Measurements from ENCODE around the gene ZFX.
A peak's percentile ranks its signal among the peaks of the same experiment; 100 is the strongest.
"Not testable (repeated sequence)": the region's sequence is repeated elsewhere in the genome, so short reads cannot be mapped to it uniquely, and the experiment has no call there.

The ZFX gene

GRCh38 chrX:24149351-24150050 lies at the start of gene ZFX:
Gene ZFX (plus strand): TSS chrX:24149729. CDS start chrX:24172743, 23,014 bp downstream.
- DNase-seq (ENCODE audit: low read depth, low spot score), result peak; percentile 55

GRCh38 chrX:24100713-24101112 lies 48.8 kb upstream of the ZFX start:
- DNase-seq (ENCODE audit: low read depth, low spot score), result no peak

- no peak for DNase-seq (ENCODE audit: low read depth, low spot score)
These were observed 39.5 kb upstream of the ZFX start for GRCh38 chrX:24110069-24110468.

GRCh38 chrX:24113181-24113580 lies 36.3 kb upstream of the ZFX start:
- no peak for DNase-seq (ENCODE audit: low read depth, low spot score)

- DNase-seq (ENCODE audit: low read depth, low spot score), result no peak
These were observed 32.3 kb upstream of the ZFX start for GRCh38 chrX:24117258-24117657.

- DNase-seq (ENCODE audit: low read depth, low spot score), result no peak
These were observed 25.2 kb upstream of the ZFX start for GRCh38 chrX:24124244-24124799.

GRCh38 chrX:24125028-24125612 lies 24.4 kb upstream of the ZFX start:
- DNase-seq (ENCODE audit: low read depth, low spot score), result peak; percentile 60

- DNase-seq (ENCODE audit: low read depth, low spot score), result no peak
These were observed 18.1 kb upstream of the ZFX start for GRCh38 chrX:24131476-24131875.

- no peak for DNase-seq (ENCODE audit: low read depth, low spot score)
These were observed 16.2 kb upstream of the ZFX start for GRCh38 chrX:24133312-24133711.

GRCh38 chrX:24135768-24136167 lies 13.8 kb upstream of the ZFX start:
- DNase-seq (ENCODE audit: low read depth, low spot score), result not testable (repeated sequence)

GRCh38 chrX:24137192-24137591 lies 12.3 kb upstream of the ZFX start:
- DNase-seq (ENCODE audit: low read depth, low spot score), result no peak

- DNase-seq (ENCODE audit: low read depth, low spot score), result not testable (repeated sequence)
These were observed 5.5 kb upstream of the ZFX start for GRCh38 chrX:24143982-24144381.

GRCh38 chrX:24144528-24144927 lies 5.0 kb upstream of the ZFX start:
- no peak for DNase-seq (ENCODE audit: low read depth, low spot score)

- DNase-seq (ENCODE audit: low read depth, low spot score), result no peak
These were observed 4.0 kb upstream of the ZFX start for GRCh38 chrX:24145303-24146186.

- DNase-seq (ENCODE audit: low read depth, low spot score), result no peak
These were observed 3.1 kb upstream of the ZFX start for GRCh38 chrX:24146283-24146949.

GRCh38 chrX:24147165-24147564 lies 2.4 kb upstream of the ZFX start:
- DNase-seq (ENCODE audit: low read depth, low spot score), result no peak

- DNase-seq (ENCODE audit: low read depth, low spot score), result no peak
These were observed 1.4 kb upstream of the ZFX start for GRCh38 chrX:24148121-24148520.

- DNase-seq (ENCODE audit: low read depth, low spot score), result peak; percentile 34
These were observed 786 bp upstream of the ZFX start for GRCh38 chrX:24148535-24149350.

GRCh38 chrX:24150051-24150790 lies 692 bp downstream of the ZFX start:
- DNase-seq (ENCODE audit: low read depth, low spot score), result peak; percentile 91

GRCh38 chrX:24150898-24151297 lies 1.4 kb downstream of the ZFX start:
- no peak for DNase-seq (ENCODE audit: low read depth, low spot score)
